Measurements from ENCODE around the gene CLDN1. TPM values are rescaled to one million over a fixed set of nuclear protein-coding genes. Genes with fewer than 3 reads are reported as not detected.
A peak's percentile ranks its signal among the peaks of the same experiment; 100 is the strongest.

Gene CLDN1
- total and polyA plus RNA-seq, 2 of the 8 experiments (the other 6 are each of a cell fraction or from before 2014, with no cell fraction given), result 3.1 to 6.1 TPM

GRCh38 chr3:190357468-190357867 is 35.2 kb upstream of the CLDN1 start:
- no peak for DNase-seq (ENCODE audit: low read depth in 1 of 2, low spot score in 2 of 2)
- Histone ChIP-seq H3K23ac (ENCODE audit: insufficient read length) (no peak overlapping the region), H4K20me1 (replicated peaks in 1 of 2; ENCODE audit: control insufficient read depth in 1 of 2, insufficient read depth in 2 of 2, low read length in 2 of 2) (no peaks in the 10 kb centered on the region), H3K9ac (replicated peaks in 1 of 4; ENCODE audit: extremely low read depth in 1 of 4, low read depth in 3 of 4, low read length in 3 of 4) (no peak overlapping the region), H3K23me2 (ENCODE audit: low read depth, low read length) (no peaks in the 10 kb centered on the region), H2BK120ac (replicated peaks; ENCODE audit: low read depth, low read length) (no peak overlapping the region), H2AFZ (ENCODE audit: low read length) (peak overlapping the region; percentile 16; the same call in 1 of the 2 replicates), H2BK12ac (ENCODE audit: low read depth, low read length) (no peak overlapping the region), H3K9me3 (ENCODE audit: insufficient read depth in 2 of 2, low read depth in 1 of 2, low read length in 1 of 2) (no peaks in the 10 kb centered on the region), H4K91ac (replicated peaks; ENCODE audit: insufficient read length, low read length) (no peak overlapping the region), H4K8ac (ENCODE audit: extremely low read depth, insufficient read depth, low read length) (no peak overlapping the region), H2BK20ac (ENCODE audit: low read length) (no peak overlapping the region), H3K27ac (ENCODE audit: low read depth, low read length) (no peak overlapping the region), H2AK5ac (ENCODE audit: low read depth, low read length) (no peak overlapping the region), H4K5ac (ENCODE audit: insufficient read length, low read depth, low read length) (no peak overlapping the region), H3K4me1 (replicated peaks in 1 of 4; ENCODE audit: control insufficient read depth in 3 of 4, insufficient read depth in 4 of 4, low read length in 3 of 4) (peaks cover 0 to 4% (median 2%) of the 10 kb centered on the region in 4 experiments; a peak in 2 of 7 replicates), H3K56ac (replicated peaks; ENCODE audit: insufficient read length, low read depth, low read length) (no peak overlapping the region), H3K36me3 (ENCODE audit: control insufficient read depth in 2 of 4, insufficient read depth in 4 of 4, low read length in 3 of 4) (no peaks in the 10 kb centered on the region), H3K79me1 (ENCODE audit: low read depth, low read length) (no peaks in the 10 kb centered on the region), H3K14ac (ENCODE audit: insufficient read length) (no peak overlapping the region), H2BK5ac (ENCODE audit: low read depth, low read length) (no peak overlapping the region), H3K27me3 (replicated peaks in 1 of 4; ENCODE audit: control insufficient read depth in 3 of 4, extremely low read depth in 1 of 4, insufficient read depth in 3 of 4, low read length in 3 of 4) (no peaks in the 10 kb centered on the region; a peak in 1 of 7 replicates), H3K4me3 (ENCODE audit: extremely low read depth in 1 of 4, insufficient read depth in 2 of 4, low read depth in 3 of 4, low read length in 4 of 4) (no peak overlapping the region), H3K4me2 (ENCODE audit: insufficient read depth in 1 of 2, low read depth in 2 of 2, low read length in 2 of 2) (no peak overlapping the region), H2BK15ac (ENCODE audit: low read length) (no peak overlapping the region), H3K18ac (ENCODE audit: extremely low read depth, low read length) (no peak overlapping the region), H3K4ac (replicated peaks; ENCODE audit: insufficient read length, low read depth, low read length) (peak overlapping the region; percentile 65), H3K79me2 (ENCODE audit: control insufficient read depth in 1 of 2, insufficient read depth in 2 of 2, low read length in 2 of 2) (no peaks in the 10 kb centered on the region)
- no peak for TF ChIP-seq KDM4A (IDR thresholded peaks at IDR 0.05; ENCODE audit: low read depth, low read length, severe bottlenecking)
- no peak for TF ChIP-seq CBX8 (IDR thresholded peaks at IDR 0.05; ENCODE audit: borderline replicate concordance, low read depth, low read length)
- TF ChIP-seq, protein P1, sequence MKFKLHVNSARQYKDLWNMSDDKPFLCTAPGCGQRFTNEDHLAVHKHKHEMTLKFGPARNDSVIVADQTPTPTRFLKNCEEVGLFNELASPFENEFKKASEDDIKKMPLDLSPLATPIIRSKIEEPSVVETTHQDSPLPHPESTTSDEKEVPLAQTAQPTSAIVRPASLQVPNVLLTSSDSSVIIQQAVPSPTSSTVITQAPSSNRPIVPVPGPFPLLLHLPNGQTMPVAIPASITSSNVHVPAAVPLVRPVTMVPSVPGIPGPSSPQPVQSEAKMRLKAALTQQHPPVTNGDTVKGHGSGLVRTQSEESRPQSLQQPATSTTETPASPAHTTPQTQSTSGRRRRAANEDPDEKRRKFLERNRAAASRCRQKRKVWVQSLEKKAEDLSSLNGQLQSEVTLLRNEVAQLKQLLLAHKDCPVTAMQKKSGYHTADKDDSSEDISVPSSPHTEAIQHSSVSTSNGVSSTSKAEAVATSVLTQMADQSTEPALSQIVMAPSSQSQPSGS (IDR thresholded peaks at IDR 0.05; ENCODE audit: low read length), result no peak
- no peak for TF ChIP-seq CTBP2 (IDR thresholded peaks at IDR 0.05; ENCODE audit: borderline replicate concordance, insufficient read depth, insufficient read length, low read length)
- no peak for TF ChIP-seq HDAC2 (IDR thresholded peaks at IDR 0.05; ENCODE audit: borderline replicate concordance in 1 of 2, low read depth in 2 of 2, low read length in 2 of 2)
- TF ChIP-seq TCF12 (IDR thresholded peaks at IDR 0.05; ENCODE audit: low read depth, low read length), result no peak
- WGBS, 2 experiments (ENCODE audit: extremely low coverage in 1 of 2, insufficient coverage in 1 of 2, insufficient read length in 1 of 2, insufficient replicate concordance in 2 of 2, low coverage in 1 of 2, low lambda C conversion rate in 2 of 2, missing lambda C conversion rate in 1 of 2), result 92% methylated on average over 2 of the region's 2 CpGs; no CpG with 5 or more reads in 1 of the 2 experiments
- no peak for FAIRE-seq
- ChIA-PET CTCF (ENCODE audit: partially characterized antibody) (no interaction called here), POLR2A (ENCODE audit: partially characterized antibody) (no interaction called here)

All from H1 (cell line).